WERI-Rb-1 (cell line): Measurements from ENCODE around the gene TAS2R13.

Experiments
- DNase-seq: peaks from one replicate; pipeline ENCODE4 v3.0.0-alpha.2; 2020
- H3K27ac ChIP-seq: fragments of 250-450 bp; sonication (Bioruptor Pico); 2 replicates; pipeline ENCODE4 v1.5.1; 2020; ENCODE audit warnings: mild to moderate bottlenecking, moderate library complexity
- H3K27me3 ChIP-seq: fragments of 250-450 bp; sonication (Bioruptor Pico); 2 replicates; pipeline ENCODE4 v1.5.1; 2021; ENCODE audit warnings: mild to moderate bottlenecking, low read depth, moderate library complexity; ENCODE audit not compliant: insufficient read depth, severe bottlenecking
- H3K36me3 ChIP-seq: fragments of 250-450 bp; sonication (Bioruptor Pico); 2 replicates; pipeline ENCODE4 v1.5.1; 2020; ENCODE audit warnings: mild to moderate bottlenecking, moderate library complexity
- H3K4me3 ChIP-seq: 2 replicates; pipeline ENCODE4 v1.5.1; 2011; ENCODE audit warnings: low read depth, mild to moderate bottlenecking, control low read depth, low read length
- H3K9me3 ChIP-seq: fragments of 250-450 bp; sonication (Bioruptor Pico); 2 replicates; pipeline ENCODE4 v1.5.1; 2021; ENCODE audit warnings: mild to moderate bottlenecking, moderate library complexity; ENCODE audit not compliant: severe bottlenecking
- CTCF ChIP-seq: IDR thresholded peaks from 2 replicates; pipeline ENCODE4 v1.5.1; 2011; ENCODE audit warnings: low read depth, mild to moderate bottlenecking, control low read depth, inconsistent platforms, low read length

The TAS2R13 gene, protein sequence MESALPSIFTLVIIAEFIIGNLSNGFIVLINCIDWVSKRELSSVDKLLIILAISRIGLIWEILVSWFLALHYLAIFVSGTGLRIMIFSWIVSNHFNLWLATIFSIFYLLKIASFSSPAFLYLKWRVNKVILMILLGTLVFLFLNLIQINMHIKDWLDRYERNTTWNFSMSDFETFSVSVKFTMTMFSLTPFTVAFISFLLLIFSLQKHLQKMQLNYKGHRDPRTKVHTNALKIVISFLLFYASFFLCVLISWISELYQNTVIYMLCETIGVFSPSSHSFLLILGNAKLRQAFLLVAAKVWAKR

DNA sequence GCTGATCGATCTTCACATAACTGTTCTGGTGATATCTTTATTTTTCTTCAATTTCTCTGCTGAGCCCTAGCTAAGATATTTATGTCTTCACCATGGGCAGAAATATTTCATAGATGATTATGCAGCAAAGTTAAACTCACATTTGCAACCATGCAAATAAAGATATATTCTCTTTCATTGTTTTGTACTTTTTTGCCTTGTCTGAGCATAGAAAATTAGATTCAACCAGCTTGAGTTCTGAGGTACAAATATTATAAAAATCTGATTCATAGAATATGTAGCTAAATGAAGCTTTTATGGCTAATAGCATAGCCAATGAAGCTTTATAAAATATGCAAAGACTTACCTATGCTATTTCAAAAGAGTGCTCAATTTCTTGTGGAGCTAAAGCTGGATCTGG is at the start of gene TAS2R13:
Gene TAS2R13, minus strand, starts transcription at position 101 of the 400 bp plus-strand sequence. CDS start 264 bp downstream, outside the sequence.
- Histone ChIP-seq H3K27me3 (no peaks in the 10 kb centered on the region), H3K36me3 (no peaks in the 10 kb centered on the region), H3K9me3 (no peaks in the 10 kb centered on the region), H3K4me3 (no peak within 1 kb of the TSS), H3K27ac (no peak within 1 kb of the TSS)
- TF ChIP-seq CTCF: no peak
- DNase-seq: no peak

DNA sequence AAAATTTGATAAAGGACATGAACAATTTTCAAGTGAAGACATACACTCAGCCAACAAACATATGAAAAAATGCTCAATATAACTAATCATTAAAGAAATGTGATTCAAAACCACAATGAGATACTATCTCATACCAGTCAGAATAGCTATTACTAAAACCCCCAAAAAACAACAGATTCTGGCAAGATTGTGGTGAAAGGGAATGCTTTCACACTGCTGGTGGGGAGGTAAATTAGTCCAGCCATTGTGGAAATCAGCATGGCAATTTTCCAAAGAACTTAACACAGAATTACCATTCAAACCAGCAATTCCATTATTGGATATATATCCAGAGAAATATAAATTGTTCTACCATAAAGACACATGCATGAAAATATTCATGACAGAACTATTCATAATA is 48.4 kb upstream of the TAS2R13 start:
- no peaks in the 10 kb centered on the region for H3K36me3 ChIP-seq
- no peaks in the 10 kb centered on the region for H3K9me3 ChIP-seq
- no peak overlapping the region for H3K27ac ChIP-seq
- TF ChIP-seq CTCF: no peak
- no peak for DNase-seq
- H3K4me3 ChIP-seq: no peak overlapping the region
- H3K27me3 ChIP-seq: no peaks in the 10 kb centered on the region

- DNase-seq: no peak
- no peaks in the 10 kb centered on the region for H3K36me3 ChIP-seq
- TF ChIP-seq CTCF: no peak
Observed at GRCh38 chr12:10956085-10956484, 46.7 kb upstream of the TAS2R13 start.

DNA sequence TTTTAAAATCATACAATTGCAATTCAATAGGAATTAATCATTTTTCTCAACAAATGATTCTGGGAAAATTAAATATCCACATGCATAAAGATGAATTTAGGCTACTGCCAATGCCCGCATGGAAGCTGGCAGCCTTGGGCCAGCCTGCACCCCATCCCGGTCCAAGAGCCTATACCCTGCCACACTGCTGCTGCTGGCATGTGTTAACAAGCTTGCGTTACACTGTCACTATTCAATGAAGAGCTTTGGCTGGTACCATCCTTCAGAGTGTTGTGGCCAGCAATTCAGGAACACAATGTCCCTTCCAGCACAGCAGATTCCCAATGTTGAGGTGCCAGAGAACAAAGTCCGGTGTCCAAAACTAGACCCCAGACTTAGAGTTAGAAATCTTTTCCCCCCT is 43.3 kb upstream of the TAS2R13 start:
- DNase-seq: no peak
- H3K27ac ChIP-seq: no peak overlapping the region
- TF ChIP-seq CTCF: no peak
- no peaks in the 10 kb centered on the region for H3K36me3 ChIP-seq
- no peaks in the 10 kb centered on the region for H3K27me3 ChIP-seq
- no peak overlapping the region for H3K4me3 ChIP-seq
- no peaks in the 10 kb centered on the region for H3K9me3 ChIP-seq

More at GRCh38 chr12:10956085-10956484, 46.7 kb upstream of the TAS2R13 start:
- H3K27me3 ChIP-seq: no peaks in the 10 kb centered on the region
- H3K9me3 ChIP-seq: no peaks in the 10 kb centered on the region
- H3K27ac ChIP-seq: no peak overlapping the region
- no peak overlapping the region for H3K4me3 ChIP-seq

DNA sequence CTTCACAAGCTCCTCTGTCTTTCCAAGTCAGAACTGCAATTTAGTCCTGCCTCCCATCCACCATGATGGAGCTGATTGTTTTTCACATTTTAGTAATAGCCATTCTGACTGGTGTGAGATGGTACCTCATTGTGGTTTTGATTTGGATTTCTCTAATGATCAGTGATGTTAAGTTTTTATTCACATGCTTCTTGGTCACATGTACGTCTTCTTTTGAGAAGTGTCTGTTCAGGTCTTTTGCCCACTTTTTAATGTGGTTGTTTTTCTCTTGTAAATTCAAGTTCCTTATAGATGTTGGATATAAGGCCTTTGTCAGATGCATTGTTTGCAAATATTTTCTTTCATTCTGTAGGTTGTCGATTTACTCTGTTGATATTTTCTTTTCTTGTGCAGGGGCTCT is 33.8 kb upstream of the TAS2R13 start:
- Histone ChIP-seq H3K9me3 (no peaks in the 10 kb centered on the region), H3K27me3 (no peaks in the 10 kb centered on the region), H3K4me3 (no peak overlapping the region), H3K36me3 (no peaks in the 10 kb centered on the region), H3K27ac (no peak overlapping the region)
- TF ChIP-seq CTCF: no peak
- no peak for DNase-seq
